HG03196 (cell line): Measurements from ENCODE around the gene PRKN.

Experiments
- ATAC-seq: cut with Tn5 transposase; IDR thresholded peaks from one replicate; pipeline ENCODE4 v1.9.1; 2021; ENCODE audit not compliant: unreplicated experiment

PRKN gene

GRCh38 chr6:161644521-161644920 is 1083.0 kb downstream of the PRKN start:
- ATAC-seq = no peak

GRCh38 chr6:161641175-161641574 is 1086.4 kb downstream of the PRKN start:
- ATAC-seq = no peak

- ATAC-seq = no peak
These were observed 1087.8 kb downstream of the PRKN start for GRCh38 chr6:161639772-161640171.

- no peak for ATAC-seq
These were observed 1089.9 kb downstream of the PRKN start for GRCh38 chr6:161637658-161638057.

GRCh38 chr6:161636882-161637430 is 1090.6 kb downstream of the PRKN start:
- ATAC-seq = no peak

GRCh38 chr6:161635975-161636374 is 1091.6 kb downstream of the PRKN start:
- ATAC-seq = no peak

GRCh38 chr6:161634916-161635315 is 1092.7 kb downstream of the PRKN start:
- ATAC-seq = no peak

GRCh38 chr6:161631676-161632194 is 1095.8 kb downstream of the PRKN start:
- ATAC-seq = no peak

GRCh38 chr6:161630674-161631073 is 1096.9 kb downstream of the PRKN start:
- no peak for ATAC-seq

GRCh38 chr6:161626132-161626676 is 1101.4 kb downstream of the PRKN start:
- no peak for ATAC-seq

- ATAC-seq = no peak
These were observed 1103.5 kb downstream of the PRKN start for GRCh38 chr6:161624111-161624510.

- ATAC-seq = no peak
These were observed 1104.8 kb downstream of the PRKN start for GRCh38 chr6:161622779-161623178.

- no peak for ATAC-seq
These were observed 1108.6 kb downstream of the PRKN start for GRCh38 chr6:161618831-161619454.

GRCh38 chr6:161613711-161614110 is 1113.9 kb downstream of the PRKN start:
- ATAC-seq = no peak

- ATAC-seq = no peak
These were observed 1118.8 kb downstream of the PRKN start for GRCh38 chr6:161608771-161609170.

GRCh38 chr6:161607696-161608297 is 1119.8 kb downstream of the PRKN start:
- no peak for ATAC-seq

GRCh38 chr6:161602359-161602758 is 1125.2 kb downstream of the PRKN start:
- no peak for ATAC-seq

GRCh38 chr6:161598896-161599295 is 1128.7 kb downstream of the PRKN start:
- no peak for ATAC-seq

GRCh38 chr6:161596807-161597520 is 1130.6 kb downstream of the PRKN start:
- ATAC-seq = no peak

- no peak for ATAC-seq
These were observed 1133.2 kb downstream of the PRKN start for GRCh38 chr6:161594412-161594811.

GRCh38 chr6:161590961-161591627 is 1136.5 kb downstream of the PRKN start:
- no peak for ATAC-seq
